ENCODE results near the gene SPINT1. TPM values are rescaled to one million over a fixed set of nuclear protein-coding genes. Genes with fewer than 3 reads are reported as not detected.

SPINT1 gene
- total RNA-seq, 1 donor from 2014 or later, result 145 TPM

DNA sequence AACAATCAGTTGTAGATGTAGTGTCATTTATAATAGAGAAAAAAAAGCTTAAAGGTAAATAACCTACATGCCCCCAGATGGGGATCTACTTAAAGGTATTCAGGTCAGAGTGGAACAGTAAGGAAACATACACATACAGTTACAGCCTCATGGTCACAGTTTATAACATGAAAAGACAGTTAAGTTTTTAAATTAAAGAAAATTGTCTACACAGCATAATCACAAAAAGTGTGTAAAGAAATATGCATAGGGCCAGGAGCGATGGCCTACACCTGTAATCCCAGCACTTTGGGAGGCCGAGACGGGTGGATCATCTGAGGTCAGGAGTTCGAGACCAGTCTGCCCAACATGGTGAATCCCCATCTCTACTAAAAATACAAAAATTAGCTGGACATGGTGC, 23.4 kb downstream of the SPINT1 start:
- Histone ChIP-seq H3K27me3 (ENCODE audit: control insufficient read depth, insufficient read depth, low read length) (no peaks in the 10 kb centered on the region), H3K36me3 (ENCODE audit: control insufficient read depth, insufficient read depth, low read length) (no peaks in the 10 kb centered on the region), H3K4me3 (ENCODE audit: low read depth, low read length) (no peak overlapping the region)
- DNase-seq (ENCODE audit: low read depth) (no peak), FAIRE-seq (no peak)
- TF ChIP-seq, protein P1, sequence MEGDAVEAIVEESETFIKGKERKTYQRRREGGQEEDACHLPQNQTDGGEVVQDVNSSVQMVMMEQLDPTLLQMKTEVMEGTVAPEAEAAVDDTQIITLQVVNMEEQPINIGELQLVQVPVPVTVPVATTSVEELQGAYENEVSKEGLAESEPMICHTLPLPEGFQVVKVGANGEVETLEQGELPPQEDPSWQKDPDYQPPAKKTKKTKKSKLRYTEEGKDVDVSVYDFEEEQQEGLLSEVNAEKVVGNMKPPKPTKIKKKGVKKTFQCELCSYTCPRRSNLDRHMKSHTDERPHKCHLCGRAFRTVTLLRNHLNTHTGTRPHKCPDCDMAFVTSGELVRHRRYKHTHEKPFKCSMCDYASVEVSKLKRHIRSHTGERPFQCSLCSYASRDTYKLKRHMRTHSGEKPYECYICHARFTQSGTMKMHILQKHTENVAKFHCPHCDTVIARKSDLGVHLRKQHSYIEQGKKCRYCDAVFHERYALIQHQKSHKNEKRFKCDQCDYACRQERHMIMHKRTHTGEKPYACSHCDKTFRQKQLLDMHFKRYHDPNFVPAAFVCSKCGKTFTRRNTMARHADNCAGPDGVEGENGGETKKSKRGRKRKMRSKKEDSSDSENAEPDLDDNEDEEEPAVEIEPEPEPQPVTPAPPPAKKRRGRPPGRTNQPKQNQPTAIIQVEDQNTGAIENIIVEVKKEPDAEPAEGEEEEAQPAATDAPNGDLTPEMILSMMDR (IDR thresholded peaks at IDR 0.05; ENCODE audit: insufficient read depth, low read length, severe bottlenecking), result no peak

DNA sequence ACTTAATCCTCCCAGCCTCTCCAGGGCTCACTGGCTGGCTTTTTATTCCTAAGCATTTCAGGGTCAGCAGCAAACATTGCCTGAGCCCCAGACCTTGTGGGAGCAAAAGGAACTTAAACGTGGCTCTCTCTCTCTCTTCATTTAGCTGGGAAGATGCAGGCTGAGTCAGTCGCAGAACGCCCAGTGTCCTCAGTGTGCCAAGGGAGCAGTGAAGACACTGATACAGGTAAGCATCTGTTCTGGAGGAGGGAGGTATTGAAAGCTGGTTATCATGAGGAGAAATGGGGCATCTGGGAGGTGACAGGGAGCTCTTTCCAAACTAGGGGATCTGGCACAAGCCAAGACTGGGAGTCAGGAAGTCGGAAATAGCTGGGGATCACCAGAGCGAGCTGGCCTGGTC, 25.8 kb downstream of the SPINT1 start:
- TF ChIP-seq, protein P1 (IDR thresholded peaks at IDR 0.05; ENCODE audit: insufficient read depth, low read length, severe bottlenecking), result no peak
- no peak for FAIRE-seq
- DNase-seq (ENCODE audit: low read depth), result no peak

DNA sequence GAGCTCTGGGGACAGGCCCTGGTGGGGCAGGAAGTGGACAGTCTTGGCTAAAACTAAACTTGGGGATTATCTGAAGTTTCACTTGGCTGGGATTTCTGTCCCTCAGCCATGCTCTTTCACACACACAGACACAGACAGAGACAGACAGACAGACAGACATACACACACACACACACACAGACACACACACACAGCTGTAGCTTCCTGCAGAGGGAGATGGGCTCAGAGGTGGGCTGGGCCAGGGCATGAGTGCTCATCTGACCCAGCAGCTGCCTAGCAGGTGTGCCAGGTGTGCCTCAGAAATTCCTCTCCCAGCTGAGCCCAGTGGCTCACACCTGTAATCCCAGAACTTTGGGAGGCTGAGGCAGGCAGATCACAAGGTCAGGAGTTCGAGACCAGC, 26.9 kb downstream of the SPINT1 start:
- no peak overlapping the region for H3K4me3 ChIP-seq (ENCODE audit: low read depth, low read length)
- DNase-seq (ENCODE audit: low read depth) (no peak), FAIRE-seq (no peak)
- TF ChIP-seq, protein P1 (IDR thresholded peaks at IDR 0.05; ENCODE audit: insufficient read depth, low read length, severe bottlenecking), result no peak
- no peaks in the 10 kb centered on the region for H3K36me3 ChIP-seq (ENCODE audit: control insufficient read depth, insufficient read depth, low read length)
- no peaks in the 10 kb centered on the region for H3K27me3 ChIP-seq (ENCODE audit: control insufficient read depth, insufficient read depth, low read length)

More for the DNA sequence above, 25.8 kb downstream of the SPINT1 start:
- Histone ChIP-seq H3K36me3 (ENCODE audit: control insufficient read depth, insufficient read depth, low read length) (no peaks in the 10 kb centered on the region), H3K27me3 (ENCODE audit: control insufficient read depth, insufficient read depth, low read length) (no peaks in the 10 kb centered on the region), H3K4me3 (ENCODE audit: low read depth, low read length) (no peak overlapping the region)

DNA sequence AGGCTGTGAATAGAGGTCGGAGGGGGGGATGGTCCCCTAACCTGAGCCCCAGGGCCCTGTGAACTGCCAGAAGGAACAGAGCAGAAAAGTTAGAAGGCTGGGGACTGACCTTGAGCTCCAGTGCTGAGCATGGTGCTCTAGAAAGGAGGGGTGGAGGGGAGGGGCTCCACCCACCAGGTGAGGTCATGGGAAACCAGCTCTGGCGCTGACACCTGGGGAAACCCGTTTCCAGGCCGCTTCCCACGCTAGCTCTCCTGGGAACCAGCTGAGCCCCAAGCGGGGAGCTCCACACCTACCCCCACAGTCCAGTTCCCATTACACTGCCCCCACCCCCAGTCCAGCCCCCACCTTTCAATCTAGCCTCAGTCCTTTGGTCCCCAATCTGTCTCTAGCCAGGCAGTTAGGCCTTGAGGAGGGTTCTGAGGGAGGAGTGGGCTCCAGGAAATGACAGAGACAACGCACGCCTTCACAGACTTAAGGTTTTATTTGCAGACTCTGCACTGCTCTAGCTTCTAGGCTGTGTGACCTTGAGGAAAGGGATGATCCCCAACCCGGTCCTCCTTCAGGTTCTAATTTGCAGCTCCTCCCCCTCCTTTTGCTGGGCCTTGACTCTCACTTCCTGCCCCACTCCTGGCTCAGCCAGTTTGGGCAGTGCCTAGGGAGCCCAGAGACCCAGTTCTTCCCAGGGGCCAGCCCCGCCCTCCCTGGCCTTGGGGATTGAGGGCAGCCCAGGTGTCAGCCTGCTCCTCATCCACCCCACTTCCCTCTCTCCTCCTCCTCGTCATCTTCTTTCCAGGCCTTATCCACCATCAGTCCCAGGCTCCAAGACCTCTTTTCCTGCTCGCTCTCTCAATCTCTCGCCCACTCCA, 28.1 kb downstream of the SPINT1 start:
- peak; percentile 94 for DNase-seq (ENCODE audit: low read depth)
- H3K4me3 ChIP-seq (ENCODE audit: low read depth, low read length), result peak overlapping the region; percentile 70

DNA sequence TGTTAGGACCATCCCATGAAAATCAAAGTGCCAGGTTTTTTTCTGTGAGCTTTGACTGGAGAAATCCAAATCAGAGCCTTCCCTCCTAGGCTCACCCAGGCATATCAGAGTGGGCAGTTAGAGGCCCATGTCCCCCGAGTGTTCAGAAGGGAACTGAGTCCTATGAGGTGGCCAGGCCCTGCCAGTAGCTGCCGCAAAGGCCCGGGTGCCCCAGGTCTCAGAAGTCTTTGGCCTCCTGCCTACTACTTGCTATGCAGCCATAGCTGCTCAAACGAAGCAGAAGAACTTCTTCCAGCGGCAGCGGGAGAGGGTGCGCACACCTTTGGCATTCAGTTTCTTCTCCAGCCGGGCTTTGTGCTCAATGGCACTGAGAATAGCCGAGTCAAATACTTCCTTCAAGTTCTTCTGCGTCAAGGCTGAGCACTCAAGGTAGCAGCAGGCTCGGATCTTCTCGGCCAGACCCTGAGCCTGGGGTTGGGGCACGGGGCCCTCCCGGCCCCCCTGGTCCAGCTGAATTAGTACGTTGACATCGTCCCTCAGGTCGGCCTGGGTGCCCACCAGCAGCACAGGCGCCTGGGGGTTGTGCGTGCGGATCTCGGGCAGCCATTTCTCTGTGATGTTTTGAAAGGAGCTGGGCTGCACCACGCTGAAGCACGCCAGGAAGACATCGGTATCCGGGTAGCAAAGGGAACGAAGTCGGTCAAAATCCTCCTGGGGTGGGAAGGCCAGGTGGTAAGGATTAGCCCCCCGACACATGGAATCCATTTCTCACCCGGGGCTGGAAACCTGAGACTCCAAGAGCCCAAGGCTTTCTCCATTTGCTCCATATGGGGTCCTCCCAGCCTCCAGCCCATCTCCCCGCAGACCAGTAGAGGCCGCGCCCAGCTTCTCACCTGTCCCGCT, 29.2 kb downstream of the SPINT1 start:
- FAIRE-seq (no peak), DNase-seq (ENCODE audit: low read depth) (no peak)
- H3K4me3 ChIP-seq (ENCODE audit: low read depth, low read length), result peak overlapping the region; percentile 70
- no peaks in the 10 kb centered on the region for H3K36me3 ChIP-seq (ENCODE audit: control insufficient read depth, insufficient read depth, low read length)
- TF ChIP-seq, protein P1 (IDR thresholded peaks at IDR 0.05; ENCODE audit: insufficient read depth, low read length, severe bottlenecking), result no peak
- no peaks in the 10 kb centered on the region for H3K27me3 ChIP-seq (ENCODE audit: control insufficient read depth, insufficient read depth, low read length)

More for the DNA sequence above, 28.1 kb downstream of the SPINT1 start:
- H3K36me3 ChIP-seq (ENCODE audit: control insufficient read depth, insufficient read depth, low read length), result no peaks in the 10 kb centered on the region
- peak; percentile 7 for FAIRE-seq
- no peaks in the 10 kb centered on the region for H3K27me3 ChIP-seq (ENCODE audit: control insufficient read depth, insufficient read depth, low read length)
- TF ChIP-seq, protein P1 (IDR thresholded peaks at IDR 0.05; ENCODE audit: insufficient read depth, low read length, severe bottlenecking), result no peak
